Measurements from ENCODE around the gene ZFPM1. TPM values are rescaled to one million over a fixed set of nuclear protein-coding genes. Genes with fewer than 3 reads are reported as not detected.

The ZFPM1 gene
- 1 to 10 TPM; 1.9 to 5.3 (median 3.4) TPM for total RNA-seq

- WGBS, 2 donors, result no CpG with 5 or more reads among the region's 57 CpGs
Observed at GRCh38 chr16:88453217-88453531, at the start of gene ZFPM1. Gene ZFPM1, plus strand, starts transcription at chr16:88453280. Its CDS starts 359 bp downstream, at chr16:88453639.

DNA sequence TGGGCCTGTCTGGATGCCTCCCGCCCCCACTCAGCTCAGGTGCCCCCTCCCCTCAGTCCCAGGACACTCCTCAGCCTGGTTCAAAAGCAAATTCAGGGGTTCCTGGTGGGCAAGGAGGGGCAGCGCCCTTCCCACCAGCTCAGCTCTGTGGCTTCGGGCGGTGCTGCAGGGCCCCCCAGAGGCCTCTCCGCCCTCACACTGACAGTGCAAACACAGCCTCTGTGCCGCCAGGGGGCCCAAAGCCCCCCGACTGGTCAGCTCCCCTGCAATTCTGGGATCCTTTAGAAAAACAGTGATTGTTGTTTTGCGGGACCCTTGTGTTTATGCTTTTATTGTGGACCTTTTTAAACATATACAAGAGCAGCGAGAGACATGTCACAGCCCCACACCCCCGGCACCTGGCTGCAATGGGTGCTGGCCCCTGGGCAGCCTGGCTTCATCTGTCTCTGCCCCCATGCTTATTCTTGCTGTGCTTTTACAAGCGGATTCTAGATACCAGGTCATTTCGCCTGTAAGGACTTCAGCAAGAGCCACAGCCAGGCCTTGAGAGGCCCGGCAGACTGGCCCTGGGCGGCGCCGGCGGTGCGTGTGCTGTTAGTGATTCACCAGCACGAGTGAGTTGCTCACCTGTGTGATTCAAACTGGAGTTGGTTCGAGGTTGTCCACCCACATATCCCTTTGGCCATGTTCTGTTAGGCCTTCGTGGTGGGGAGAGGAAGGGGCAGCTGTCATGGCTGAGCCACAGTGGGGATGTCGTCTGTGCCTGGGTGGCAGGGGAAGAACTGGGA, 49.1 kb upstream of the ZFPM1 start:
- H3K9me3 ChIP-seq, result no peaks in the 10 kb centered on the region
- no peaks in the 10 kb centered on the region for H3K27me3 ChIP-seq
- no peaks in the 10 kb centered on the region for H3K36me3 ChIP-seq
- no peak for DNase-seq
- H3K4me1 ChIP-seq, result no peaks in the 10 kb centered on the region
- H3K4me3 ChIP-seq (replicated peaks in 1 of 3), result no peak overlapping the region
- WGBS, 2 donors, result 61 to 73% methylated on average over 20 of the region's 22 CpGs
- intact Hi-C loops (cut with DNase I), result no loop called here
- no peak overlapping the region for H3K27ac ChIP-seq
- TF ChIP-seq CTCF (IDR thresholded peaks at IDR 0.05), result no peak
- no peak for TF ChIP-seq POLR2A (IDR thresholded peaks at IDR 0.05)

More at GRCh38 chr16:88453217-88453531, at the start of gene ZFPM1:
- no peaks in the 10 kb centered on the region for H3K9me3 ChIP-seq
- TF ChIP-seq CTCF (IDR thresholded peaks at IDR 0.05) (no peak), POLR2A (IDR thresholded peaks at IDR 0.05) (peak in 1 of 2 donors; percentile 64)
- H3K4me1 ChIP-seq, result peaks cover 22 to 27% of the 10 kb centered on the region in 2 donors
- peak within 1 kb of the TSS; percentile 66 to 73 (median 70) for H3K27ac ChIP-seq
- peak within 1 kb of the TSS in 2 of 3 donors; percentile 40 to 68 for H3K4me3 ChIP-seq (replicated peaks in 1 of 3)
- H3K27me3 ChIP-seq, result no peaks in the 10 kb centered on the region
- intact Hi-C loops (cut with DNase I), result no loop called here
- DNase-seq, result no peak
- H3K36me3 ChIP-seq, result no peaks in the 10 kb centered on the region

- Histone ChIP-seq H3K36me3 (no peaks in the 10 kb centered on the region), H3K4me1 (no peaks in the 10 kb centered on the region), H3K9me3 (no peaks in the 10 kb centered on the region), H3K4me3 (replicated peaks in 1 of 3) (no peak overlapping the region), H3K27me3 (no peaks in the 10 kb centered on the region), H3K27ac (no peak overlapping the region)
- WGBS, 2 donors, result 86 to 90% methylated on average over 6 of the region's 6 CpGs
- intact Hi-C loops (cut with DNase I), result no loop called here
- TF ChIP-seq POLR2A (IDR thresholded peaks at IDR 0.05) (no peak), CTCF (IDR thresholded peaks at IDR 0.05) (no peak)
- DNase-seq, result no peak
Observed at GRCh38 chr16:88404769-88405168, 48.3 kb upstream of the ZFPM1 start.

GRCh38 chr16:88405216-88406060, 47.6 kb upstream of the ZFPM1 start:
- WGBS, 2 donors, result 70 to 79% methylated on average over 23 to 26 of the region's 29 CpGs
- Histone ChIP-seq H3K27ac (no peak overlapping the region), H3K9me3 (no peaks in the 10 kb centered on the region), H3K27me3 (no peaks in the 10 kb centered on the region), H3K36me3 (no peaks in the 10 kb centered on the region), H3K4me1 (no peaks in the 10 kb centered on the region), H3K4me3 (replicated peaks in 1 of 3) (no peak overlapping the region)
- intact Hi-C loops (cut with DNase I), result no loop called here
- no peak for DNase-seq
- TF ChIP-seq CTCF (IDR thresholded peaks at IDR 0.05) (no peak), POLR2A (IDR thresholded peaks at IDR 0.05) (no peak)

Data from thyroid gland (tissue), 4 donors.